GM19438 (cell line): ENCODE data around the gene CEACAM16.

Experiments used
- ATAC-seq: cut with Tn5 transposase; IDR thresholded peaks from one replicate; pipeline ENCODE4 v1.9.1; 2021; ENCODE audit warnings: low read depth; ENCODE audit not compliant: unreplicated experiment

CEACAM16 gene

DNA sequence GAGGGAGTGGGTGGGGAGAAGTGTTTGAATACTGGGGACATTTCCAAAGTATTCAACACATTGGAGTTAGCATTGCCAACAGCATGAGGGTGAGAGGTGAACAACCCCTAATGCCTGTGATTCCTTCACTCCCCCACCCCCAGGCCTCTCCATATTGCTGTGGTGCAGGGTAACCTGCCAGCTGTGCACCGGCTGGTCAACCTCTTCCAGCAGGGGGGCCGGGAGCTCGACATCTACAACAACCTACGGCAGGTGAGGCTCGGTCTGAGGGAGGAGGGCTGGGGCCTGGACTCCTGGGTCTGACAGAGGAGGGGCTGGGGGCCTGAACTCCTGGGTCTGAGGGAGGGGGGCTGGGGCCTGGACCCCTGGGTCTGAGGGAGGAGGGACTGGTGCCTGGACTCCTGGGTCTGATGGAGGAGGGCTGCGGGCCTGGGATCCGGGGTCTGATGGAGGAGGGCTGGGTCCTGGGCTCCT is 57.2 kb downstream of the CEACAM16 start:
- ATAC-seq, result no peak

DNA sequence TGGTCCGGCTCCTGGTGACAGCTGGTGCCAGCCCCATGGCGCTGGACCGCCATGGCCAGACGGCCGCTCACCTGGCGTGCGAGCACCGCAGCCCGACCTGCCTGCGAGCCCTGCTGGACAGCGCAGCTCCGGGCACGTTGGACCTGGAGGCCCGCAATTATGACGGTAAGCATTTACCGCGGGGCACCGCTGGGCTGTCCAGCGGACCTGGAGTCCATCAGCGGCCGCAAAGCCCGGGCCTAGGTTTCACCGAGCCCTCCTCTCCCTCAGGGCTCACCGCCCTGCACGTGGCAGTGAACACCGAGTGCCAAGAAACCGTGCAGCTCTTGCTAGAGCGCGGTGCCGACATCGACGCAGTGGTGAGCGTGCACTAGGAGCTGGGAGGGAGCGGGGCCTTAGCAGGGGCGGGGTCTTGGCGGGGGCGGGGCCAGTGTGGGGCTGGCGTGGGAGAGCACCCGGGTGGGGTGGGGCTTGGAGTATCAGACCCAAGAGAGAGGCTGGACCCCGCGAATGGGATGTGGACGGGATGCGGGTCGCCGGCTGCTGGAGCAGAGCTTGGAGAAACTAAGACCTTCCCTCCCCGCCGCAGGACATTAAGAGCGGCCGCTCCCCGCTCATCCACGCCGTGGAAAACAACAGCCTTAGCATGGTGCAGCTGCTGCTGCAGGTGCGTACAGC is 58.2 kb downstream of the CEACAM16 start:
- no peak for ATAC-seq

DNA sequence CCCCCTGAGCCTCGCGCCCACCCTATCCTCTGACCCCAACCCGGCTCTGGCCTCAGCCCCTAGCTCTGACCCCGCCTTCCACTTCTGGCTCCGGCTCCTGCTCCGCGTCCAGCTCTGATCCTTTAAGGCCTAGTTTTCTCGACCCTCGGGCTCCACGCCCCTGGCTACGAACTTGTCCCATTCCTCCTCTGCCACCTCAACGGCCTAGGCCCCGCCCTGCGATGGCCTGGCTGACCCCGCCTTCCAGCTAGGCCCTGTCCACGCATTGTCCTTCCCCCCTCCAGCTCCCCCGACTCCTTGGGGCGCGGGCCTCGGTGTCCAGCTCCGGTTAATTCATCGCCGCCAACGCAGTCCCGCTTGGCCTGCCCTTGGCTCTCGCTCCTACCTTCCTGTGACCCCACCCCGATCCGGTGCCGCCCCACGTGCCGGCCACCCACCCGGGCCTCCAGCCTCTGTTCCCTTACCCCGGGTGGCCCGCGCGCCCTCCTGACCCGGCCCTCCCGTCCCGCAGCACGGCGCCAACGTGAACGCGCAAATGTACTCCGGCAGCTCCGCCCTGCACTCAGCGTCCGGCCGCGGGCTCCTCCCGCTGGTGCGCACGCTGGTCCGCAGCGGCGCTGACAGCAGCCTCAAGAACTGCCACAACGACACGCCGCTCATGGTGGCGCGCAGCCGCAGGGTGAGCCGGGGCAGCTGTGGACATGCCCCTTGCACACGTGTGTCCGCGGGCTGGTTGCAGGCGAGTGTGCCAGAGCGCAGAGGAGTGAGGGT is 59.0 kb downstream of the CEACAM16 start:
- no peak for ATAC-seq

DNA sequence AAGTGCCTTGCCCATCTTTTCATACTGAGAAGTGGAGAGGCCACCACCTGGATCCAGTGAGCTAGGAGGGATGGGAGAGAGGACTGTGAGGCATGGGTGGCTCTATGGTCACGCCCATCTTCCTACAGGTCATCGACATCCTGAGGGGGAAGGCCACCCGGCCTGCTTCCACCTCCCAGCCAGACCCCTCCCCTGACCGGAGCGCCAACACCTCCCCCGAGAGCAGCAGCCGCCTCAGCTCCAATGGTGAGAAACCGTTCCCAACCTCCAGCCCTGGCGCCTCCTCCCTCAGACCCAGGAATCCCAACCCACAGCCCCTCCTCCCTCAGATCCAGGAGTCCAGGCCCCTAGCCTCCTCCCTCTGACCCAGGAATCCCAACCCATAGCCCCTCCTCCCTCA is 59.6 kb downstream of the CEACAM16 start:
- ATAC-seq, result no peak

DNA sequence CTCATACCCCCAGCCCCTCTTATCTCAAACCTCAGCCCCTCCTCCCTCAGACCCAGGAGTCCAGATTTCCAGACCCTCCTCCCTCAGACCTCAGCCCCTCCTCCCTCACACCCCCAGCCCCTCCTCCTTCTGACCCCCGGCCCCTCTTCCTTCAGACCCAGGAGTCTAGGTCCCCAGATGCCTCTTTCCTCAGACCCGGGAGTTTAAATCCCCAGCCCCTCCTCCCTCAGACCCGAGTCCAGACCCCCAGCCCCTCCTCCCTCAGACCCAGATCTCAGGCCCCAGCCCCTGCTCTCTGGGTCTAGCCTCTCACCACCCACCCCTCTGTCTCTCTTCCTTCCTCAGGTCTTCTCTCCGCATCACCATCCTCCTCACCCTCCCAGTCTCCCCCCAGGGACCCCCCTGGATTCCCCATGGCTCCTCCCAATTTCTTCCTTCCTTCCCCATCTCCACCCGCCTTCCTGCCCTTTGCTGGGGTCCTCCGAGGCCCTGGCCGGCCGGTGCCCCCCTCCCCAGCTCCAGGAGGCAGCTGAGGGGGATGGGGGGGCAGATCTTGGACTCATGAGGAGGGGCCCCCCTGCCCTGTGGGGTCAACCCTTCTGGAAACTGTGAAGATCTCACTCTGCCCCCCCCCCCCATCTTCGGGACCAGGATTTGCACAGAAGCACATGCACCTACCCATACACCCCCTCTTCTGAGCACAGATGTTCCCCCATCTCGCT is 60.3 kb downstream of the CEACAM16 start:
- no peak for ATAC-seq
